EH (cell line): ENCODE measurements around the gene OSBPL2.

Experiments
- DNase-seq: peaks from one replicate; pipeline ENCODE4 v3.0.0-alpha.2; 2015; ENCODE audit warnings: low read depth

The OSBPL2 gene

GRCh38 chr20:62235777-62236157 lies 2.6 kb upstream of the OSBPL2 start:
- DNase-seq: no peak

GRCh38 chr20:62236200-62236599 lies 2.1 kb upstream of the OSBPL2 start:
- DNase-seq: no peak

GRCh38 chr20:62236766-62237513 lies 1.4 kb upstream of the OSBPL2 start:
- DNase-seq: peak; percentile 9

- DNase-seq: no peak
Observed at GRCh38 chr20:62237514-62237800, 864 bp upstream of the OSBPL2 start.

DNA sequence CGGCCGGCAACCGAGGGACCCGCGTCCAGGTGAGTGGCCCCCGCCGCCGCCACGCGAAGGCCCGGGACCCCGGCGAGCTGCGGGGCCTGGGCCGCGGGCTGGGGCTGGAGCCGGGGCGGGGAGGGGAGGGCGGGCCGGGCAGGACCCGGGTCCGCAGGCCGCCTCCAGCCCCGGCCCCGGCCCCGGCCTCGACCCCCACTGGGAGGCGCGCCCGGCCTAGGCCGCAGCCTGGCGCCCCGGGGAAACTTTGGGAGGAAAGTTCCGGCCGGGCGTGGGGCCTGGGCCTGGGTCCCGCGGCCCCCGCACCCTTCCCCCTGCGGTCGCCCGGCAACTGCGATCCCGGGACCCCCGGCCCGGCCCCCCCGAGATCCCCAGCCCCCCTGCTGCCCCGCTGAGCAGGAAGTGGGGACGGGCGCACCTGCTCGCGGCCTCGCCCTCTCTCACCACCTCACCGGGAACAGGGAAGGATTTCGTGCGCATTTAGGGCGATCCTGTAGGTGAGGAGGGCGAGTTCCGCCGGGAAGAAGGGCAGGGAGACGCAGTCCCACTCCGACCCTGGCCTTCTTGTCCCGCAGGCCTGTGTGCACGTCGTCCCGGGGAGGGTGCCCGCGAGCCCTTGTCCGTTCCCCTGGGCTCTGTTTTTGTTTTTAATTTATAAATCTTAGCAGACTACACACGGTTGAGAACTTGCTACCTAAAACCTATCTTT lies 402 bp downstream of the OSBPL2 start:
- peak; percentile 24 for DNase-seq

DNA sequence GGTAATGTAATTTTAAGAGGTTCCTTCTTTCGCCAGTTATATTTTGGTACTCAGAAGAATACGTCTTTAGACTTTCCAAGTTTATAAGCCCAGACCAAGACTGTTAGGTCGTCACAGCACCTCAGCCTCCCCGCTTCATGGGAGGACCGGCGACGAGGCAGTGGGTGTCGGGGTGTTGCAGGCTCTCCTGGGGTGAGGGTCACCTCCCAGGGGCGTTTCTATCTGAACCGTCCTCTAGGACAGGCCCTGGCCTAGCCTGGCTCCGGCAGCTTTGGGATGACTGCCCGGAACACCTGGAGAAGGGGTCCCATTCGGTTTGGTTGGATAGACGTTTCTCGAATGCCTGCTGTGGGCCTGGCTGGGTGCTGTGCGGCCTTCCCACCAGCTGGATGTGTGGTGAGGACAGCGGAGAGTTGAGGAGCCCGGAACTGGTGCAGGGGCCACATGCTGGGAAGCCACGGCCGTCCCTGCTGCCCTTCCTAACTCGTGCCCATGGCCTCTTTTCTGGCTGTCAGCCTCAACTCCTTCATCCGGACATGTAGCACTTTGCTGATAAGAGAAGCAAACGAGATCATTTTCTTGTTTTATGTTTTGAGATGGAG lies 1.1 kb downstream of the OSBPL2 start:
- DNase-seq: peak; percentile 13

DNA sequence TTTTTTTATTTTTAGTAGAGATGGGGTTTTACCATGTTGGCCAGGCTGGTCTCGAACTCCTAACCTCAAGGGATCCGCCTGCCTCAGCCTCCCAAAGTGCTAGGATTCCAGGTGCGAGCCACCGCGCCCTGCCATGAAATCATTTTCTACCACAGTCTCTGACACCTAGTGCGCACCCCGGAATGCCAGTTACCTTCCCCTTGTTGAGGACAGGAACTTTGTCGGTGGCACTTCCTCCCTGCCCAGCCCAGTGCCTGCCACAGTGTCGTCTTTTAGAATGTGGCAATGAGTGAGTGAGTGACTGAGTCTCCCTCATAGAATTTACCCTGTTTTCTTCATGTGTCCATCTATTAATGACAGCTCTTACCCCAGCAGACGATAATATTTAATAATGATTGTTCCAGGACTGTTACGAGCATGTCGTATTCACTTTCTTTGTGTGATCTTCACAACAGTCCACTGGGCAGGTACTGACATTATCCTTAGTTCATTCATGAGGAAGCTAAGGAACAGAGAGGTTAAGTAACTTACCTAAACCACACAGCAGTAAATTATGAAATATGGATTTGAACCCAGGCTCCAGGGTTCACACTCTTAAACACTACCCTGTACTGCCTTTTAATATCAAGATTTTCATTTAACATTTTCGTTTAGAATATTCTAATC lies 1.8 kb downstream of the OSBPL2 start:
- DNase-seq: no peak

- no peak for DNase-seq
Observed at GRCh38 chr20:62241506-62241905, 3.2 kb downstream of the OSBPL2 start.

- DNase-seq: no peak
Observed at GRCh38 chr20:62242176-62242575, 3.9 kb downstream of the OSBPL2 start.

- DNase-seq: no peak
Observed at GRCh38 chr20:62243106-62243505, 4.8 kb downstream of the OSBPL2 start.

- no peak for DNase-seq
Observed at GRCh38 chr20:62243906-62244515, 5.7 kb downstream of the OSBPL2 start.

DNA sequence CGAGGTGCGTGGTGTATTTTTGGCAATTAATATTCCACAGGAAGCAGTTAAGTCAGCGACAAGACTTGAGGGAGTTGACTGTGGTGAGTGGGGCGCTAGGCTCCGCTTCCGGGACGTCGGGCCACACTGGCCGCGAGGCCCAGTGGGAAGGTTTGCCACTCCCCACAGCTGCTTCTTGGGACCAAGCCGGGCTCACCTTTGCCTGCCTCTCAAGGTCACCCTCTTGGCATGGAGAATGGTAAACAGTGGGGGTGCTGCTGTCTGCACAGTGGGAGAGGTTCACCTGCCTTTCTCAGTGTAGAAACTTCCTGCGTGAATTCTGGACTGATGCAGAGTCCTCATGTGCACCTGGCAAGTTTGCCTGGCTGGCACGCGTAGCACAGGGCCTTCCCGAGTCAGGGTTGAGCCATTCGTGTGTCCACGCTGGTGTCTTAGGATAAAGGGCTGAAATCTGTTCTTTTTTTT lies 6.4 kb downstream of the OSBPL2 start:
- DNase-seq: no peak

GRCh38 chr20:62245911-62246280 lies 7.6 kb downstream of the OSBPL2 start:
- DNase-seq: no peak

GRCh38 chr20:62246431-62246830 lies 8.1 kb downstream of the OSBPL2 start:
- no peak for DNase-seq

DNA sequence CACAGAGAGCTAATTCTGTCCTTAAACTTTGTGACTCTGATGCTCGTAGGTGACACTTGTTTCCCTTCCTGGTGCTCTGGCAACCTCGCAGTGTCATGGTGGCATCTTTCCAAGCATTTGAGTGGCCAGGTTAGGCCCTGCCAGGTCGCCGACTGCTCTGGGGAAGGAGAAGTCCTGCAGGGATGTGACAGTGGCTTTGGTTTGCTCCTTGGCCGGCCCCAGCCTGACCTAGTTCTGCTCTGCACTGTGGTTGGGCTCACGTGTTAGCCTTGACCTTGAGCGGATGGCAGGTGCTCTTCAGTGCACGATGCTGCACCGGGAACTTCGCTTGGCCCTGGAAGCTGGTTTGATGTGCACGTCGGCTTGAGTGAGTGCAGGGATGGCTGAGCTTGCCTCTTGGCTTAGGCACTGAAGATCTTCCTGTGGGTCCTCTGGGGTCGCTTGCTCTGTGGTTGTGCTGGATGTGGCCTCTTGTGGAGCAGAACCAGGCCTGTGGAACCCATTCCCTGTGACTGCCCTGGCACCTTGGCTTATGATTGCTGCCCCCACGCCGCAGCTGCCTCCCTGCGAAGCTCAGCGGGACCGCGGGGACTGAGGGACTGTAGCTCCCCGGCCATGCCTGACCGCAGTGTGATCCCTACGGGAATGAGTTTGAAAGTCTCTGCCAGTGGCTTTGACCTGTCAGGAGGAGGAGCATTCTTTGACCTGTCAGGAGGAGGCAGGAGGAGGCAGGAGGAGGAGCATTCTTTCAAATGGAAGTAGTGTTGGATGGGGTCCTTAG lies 8.7 kb downstream of the OSBPL2 start:
- DNase-seq: no peak

- no peak for DNase-seq
Observed at GRCh38 chr20:62248890-62249560, 10.7 kb downstream of the OSBPL2 start.

GRCh38 chr20:62252342-62252966 lies 14.1 kb downstream of the OSBPL2 start:
- peak; percentile 48 for DNase-seq

GRCh38 chr20:62253398-62253797 lies 15.1 kb downstream of the OSBPL2 start:
- DNase-seq: no peak

DNA sequence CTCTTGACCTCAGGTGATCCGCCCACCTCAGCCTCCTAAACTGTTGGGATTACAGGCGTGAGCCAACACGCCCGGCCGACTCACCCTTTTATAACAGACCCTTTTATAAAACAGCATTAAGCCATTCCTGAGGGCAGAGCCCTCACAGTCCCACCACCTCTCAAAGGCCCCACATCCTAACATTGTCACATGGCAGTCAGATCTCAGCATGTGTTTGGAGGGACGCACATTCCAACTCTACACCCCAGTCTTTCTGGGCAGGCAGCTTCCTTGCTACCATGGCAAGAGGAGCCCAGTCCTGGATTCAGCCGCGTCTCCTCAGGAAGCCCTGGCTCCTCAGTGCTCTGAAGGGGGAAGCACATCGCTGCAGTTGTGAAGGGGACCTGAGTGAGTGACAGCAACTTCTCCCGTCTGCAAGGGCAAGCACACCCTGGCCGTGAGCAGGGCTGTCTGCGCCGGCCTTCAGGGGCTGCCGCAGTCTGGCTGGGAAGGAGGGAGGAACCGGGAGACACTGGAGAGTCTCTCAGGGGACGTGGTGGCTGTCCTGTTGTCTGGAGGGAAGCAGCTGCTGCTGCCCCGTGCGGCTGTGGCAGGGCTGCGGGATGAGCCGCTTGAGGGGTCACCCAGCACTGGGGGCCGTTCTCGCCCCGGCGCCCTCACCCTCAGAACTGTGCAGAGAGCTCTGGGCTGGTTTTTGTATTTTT lies 15.9 kb downstream of the OSBPL2 start:
- no peak for DNase-seq

GRCh38 chr20:62255976-62256375 lies 17.7 kb downstream of the OSBPL2 start:
- DNase-seq: no peak
